C4-2B (cell line): Measurements from ENCODE around the gene DNAJC15.

Experiments
- ZFX ChIP-seq: fragments of 450-650 bp; IDR thresholded peaks from 2 replicates; pipeline ENCODE4 v1.6.1; 2017
- TF ChIP-seq, protein P1 (sequence below): fragments of 450-650 bp; conservative IDR thresholded peaks from 2 replicates; pipeline ENCODE4 v1.5.1; 2017; ENCODE audit warnings: mild to moderate bottlenecking

DNA sequence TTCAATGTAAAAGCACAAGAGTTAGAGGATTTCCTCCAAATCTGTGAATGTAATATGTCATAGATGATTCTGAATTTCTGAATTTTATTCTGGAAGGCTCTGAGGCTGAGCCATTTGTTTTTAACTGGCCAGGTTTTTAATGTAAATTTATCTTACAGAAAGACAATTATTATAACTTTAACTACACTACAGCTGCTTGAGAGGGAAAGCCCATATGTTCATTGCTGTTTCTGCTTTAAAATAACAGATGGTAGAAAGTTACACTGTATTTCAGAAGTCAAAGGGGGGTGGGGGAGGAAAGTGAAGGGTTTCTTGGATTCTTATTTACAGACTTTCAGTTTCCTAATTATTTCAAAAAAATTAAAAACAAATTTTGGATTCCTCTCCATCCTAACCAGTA, 62.8 kb downstream of the DNAJC15 start:
- TF ChIP-seq, protein P1, sequence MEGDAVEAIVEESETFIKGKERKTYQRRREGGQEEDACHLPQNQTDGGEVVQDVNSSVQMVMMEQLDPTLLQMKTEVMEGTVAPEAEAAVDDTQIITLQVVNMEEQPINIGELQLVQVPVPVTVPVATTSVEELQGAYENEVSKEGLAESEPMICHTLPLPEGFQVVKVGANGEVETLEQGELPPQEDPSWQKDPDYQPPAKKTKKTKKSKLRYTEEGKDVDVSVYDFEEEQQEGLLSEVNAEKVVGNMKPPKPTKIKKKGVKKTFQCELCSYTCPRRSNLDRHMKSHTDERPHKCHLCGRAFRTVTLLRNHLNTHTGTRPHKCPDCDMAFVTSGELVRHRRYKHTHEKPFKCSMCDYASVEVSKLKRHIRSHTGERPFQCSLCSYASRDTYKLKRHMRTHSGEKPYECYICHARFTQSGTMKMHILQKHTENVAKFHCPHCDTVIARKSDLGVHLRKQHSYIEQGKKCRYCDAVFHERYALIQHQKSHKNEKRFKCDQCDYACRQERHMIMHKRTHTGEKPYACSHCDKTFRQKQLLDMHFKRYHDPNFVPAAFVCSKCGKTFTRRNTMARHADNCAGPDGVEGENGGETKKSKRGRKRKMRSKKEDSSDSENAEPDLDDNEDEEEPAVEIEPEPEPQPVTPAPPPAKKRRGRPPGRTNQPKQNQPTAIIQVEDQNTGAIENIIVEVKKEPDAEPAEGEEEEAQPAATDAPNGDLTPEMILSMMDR: no peak
- TF ChIP-seq ZFX: no peak
